HepG2 (cell line): Measurements from ENCODE around the gene NCOA5. TPM values are rescaled to one million over a fixed set of nuclear protein-coding genes. Genes with fewer than 3 reads are reported as not detected.

Source experiments
- CENPT ChIP-seq: sonication (generic); formaldehyde crosslinking; IDR thresholded peaks from 2 replicates; pipeline ENCODE4 v1.8.0; 2022; ENCODE audit warnings: low read depth, mild to moderate bottlenecking, moderate library complexity, missing genetic modification reagents
- DPF2 ChIP-seq: sonication (generic); formaldehyde crosslinking; IDR thresholded peaks from 2 replicates; pipeline ENCODE4 v1.4.0; 2020; ENCODE audit warnings: mild to moderate bottlenecking, low read depth, missing genetic modification reagents, borderline replicate concordance
- HNRNPLL ChIP-seq: fragments of 200-400 bp; formaldehyde crosslinking; IDR thresholded peaks from 2 replicates; pipeline ENCODE4 v1.6.1; 2017; ENCODE audit warnings: mild to moderate bottlenecking, low read depth, low read length; ENCODE audit not compliant: poor library complexity, severe bottlenecking
- KDM5A ChIP-seq: fragments of 200-600 bp; sonication (generic); IDR thresholded peaks from 2 replicates; pipeline ENCODE4 v1.7.0; 2018; ENCODE audit warnings: antibody characterized with exemption, mild to moderate bottlenecking, low read length, borderline replicate concordance
- MAFK ChIP-seq, 2 experiments: IDR thresholded peaks in 1 of 2; conservative IDR thresholded peaks in 1 of 2; 2 replicates each; pipeline ENCODE4 v1.6.1; 2011; ENCODE audit warnings: improper control_type of control experiment in 2 of 2, low read length in 2 of 2
- RNF2 ChIP-seq: fragments of 450-650 bp; conservative IDR thresholded peaks from 2 replicates; pipeline ENCODE4 v1.6.1; 2016; ENCODE audit warnings: low read depth
- SATB2 ChIP-seq: sonication (generic); formaldehyde crosslinking; IDR thresholded peaks from 2 replicates; pipeline ENCODE4 v1.5.0; 2020; ENCODE audit warnings: missing genetic modification reagents
- SOX13 ChIP-seq, 3 experiments: fragments of 450-650 bp in 1 of 3; sonication (generic) in 1 of 3; formaldehyde crosslinking in 1 of 3; IDR thresholded peaks in 2 of 3; conservative IDR thresholded peaks in 1 of 3; 2 replicates each; pipeline versions ENCODE4 v1.5.0 to v1.6.1; 2016 to 2020; ENCODE audit warnings: antibody characterized with exemption in 1 of 3, mild to moderate bottlenecking in 1 of 3, missing compliant biosample characterization in 1 of 3, missing genetic modification reagents in 1 of 3, moderate library complexity in 1 of 3
- SOX6 ChIP-seq, 2 experiments: fragments of 450-650 bp in 1 of 2; sonication (generic) in 1 of 2; formaldehyde crosslinking in 1 of 2; IDR thresholded peaks; 2 replicates each; pipeline versions ENCODE4 v1.4.0 to v1.6.1; 2017 to 2020; ENCODE audit warnings: antibody characterized with exemption in 1 of 2, mild to moderate bottlenecking in 1 of 2, missing genetic modification reagents in 1 of 2
- SP140L ChIP-seq: sonication (generic); formaldehyde crosslinking; IDR thresholded peaks from 2 replicates; pipeline ENCODE4 v1.4.0; 2020; ENCODE audit warnings: missing genetic modification reagents, borderline replicate concordance
- SRSF4 ChIP-seq: fragments of 200-400 bp; formaldehyde crosslinking; IDR thresholded peaks from one replicate; pipeline ENCODE4 v1.6.1; 2018; ENCODE audit warnings: mild to moderate bottlenecking, low read depth, low read length, moderate library complexity; ENCODE audit not compliant: poor library complexity, severe bottlenecking
- TARDBP ChIP-seq: sonication (generic); formaldehyde crosslinking; IDR thresholded peaks from 2 replicates; pipeline ENCODE4 v1.8.0; 2022; ENCODE audit warnings: mild to moderate bottlenecking, missing genetic modification reagents
- ZFP82 ChIP-seq: sonication (generic); formaldehyde crosslinking; IDR thresholded peaks from 2 replicates; pipeline ENCODE4 v1.5.1; 2020; ENCODE audit warnings: mild to moderate bottlenecking, missing genetic modification reagents, borderline replicate concordance
- ZNF207 ChIP-seq: fragments of 450-650 bp; IDR thresholded peaks from 2 replicates; pipeline ENCODE4 v1.6.1; 2016; ENCODE audit warnings: antibody characterized with exemption, borderline replicate concordance
- ZNF251 ChIP-seq: sonication (generic); formaldehyde crosslinking; IDR thresholded peaks from 2 replicates; pipeline ENCODE4 v1.9.0; 2021; ENCODE audit warnings: mild to moderate bottlenecking, missing genetic modification reagents
- ZNF335 ChIP-seq: sonication (generic); formaldehyde crosslinking; IDR thresholded peaks from 2 replicates; pipeline ENCODE4 v1.4.0; 2020; ENCODE audit warnings: missing genetic modification reagents
- ZNF564 ChIP-seq: sonication (generic); formaldehyde crosslinking; IDR thresholded peaks from 2 replicates; pipeline ENCODE4 v1.8.1; 2023; ENCODE audit warnings: mild to moderate bottlenecking, missing genetic modification reagents
- ZNF569 ChIP-seq: sonication (generic); formaldehyde crosslinking; IDR thresholded peaks from 2 replicates; pipeline ENCODE4 v1.5.0; 2020; ENCODE audit warnings: mild to moderate bottlenecking, missing genetic modification reagents, moderate library complexity, borderline replicate concordance
- ZNF644 ChIP-seq: IDR thresholded peaks from 2 replicates; pipeline ENCODE4 v1.6.1; 2016; ENCODE audit warnings: low read depth
- ZNF687 ChIP-seq: sonication (generic); formaldehyde crosslinking; IDR thresholded peaks from 2 replicates; pipeline ENCODE4 v1.5.1; 2020; ENCODE audit warnings: mild to moderate bottlenecking, missing genetic modification reagents, moderate library complexity
- polyA plus RNA-seq, 8 experiments: library from polyadenylated mRNA; depleted of rRNA in 3 of 8; stranded (reverse) in 7 of 8; unstranded in 1 of 8; fragments of >200 nt; fragmentation: Illumina TruSeq in 4 of 8; extraction: Trizol in 4 of 8; gene quantifications; 2 replicates each; pipeline versions ENCODE4 v1.2.1 to v1.2.3, GENCODE V29; 2011 to 2016; ENCODE audit warnings: low read depth in 4 of 8, missing spikeins in 1 of 8, mixed read lengths in 1 of 8; ENCODE audit not compliant: insufficient read depth in 1 of 8
- total RNA-seq, 5 experiments: library from RNA; depleted of rRNA; stranded (reverse); fragments of >200 nt; fragmentation: Illumina TruSeq; extraction: Trizol; gene quantifications; 2 replicates each; pipeline ENCODE4 v1.2.3, GENCODE V29; 2016; ENCODE audit warnings: low read depth in 1 of 5
- TF ChIP-seq, protein P1 (sequence below): sonication (generic); formaldehyde crosslinking; IDR thresholded peaks from 2 replicates; pipeline ENCODE4 v1.9.0; 2021; ENCODE audit warnings: missing genetic modification reagents, mild to moderate bottlenecking, borderline replicate concordance

Gene NCOA5
- total and polyA plus RNA-seq, 2 of the 13 experiments (the other 11 are each of a cell fraction or from before 2014, with no cell fraction given), result 16.5 to 28.4 TPM

GRCh38 chr20:46128310-46129151, 38.8 kb upstream of the NCOA5 start (continued):
- peak; percentile 14; the same call in 1 of the 2 replicates for TF ChIP-seq ZNF687 (CRISPR knock-in tag)
- TF ChIP-seq DPF2, result no peak
- TF ChIP-seq SATB2 (CRISPR knock-in tag), result no peak
- peak; percentile 69 for TF ChIP-seq CENPT
- TF ChIP-seq ZNF569 (CRISPR knock-in tag), result no peak
- no peak for TF ChIP-seq SRSF4
- TF ChIP-seq ZNF207, result no peak
- TF ChIP-seq TARDBP (CRISPR knock-in tag), result no peak
- TF ChIP-seq SP140L (CRISPR knock-in tag), result no peak
- TF ChIP-seq, protein P1, sequence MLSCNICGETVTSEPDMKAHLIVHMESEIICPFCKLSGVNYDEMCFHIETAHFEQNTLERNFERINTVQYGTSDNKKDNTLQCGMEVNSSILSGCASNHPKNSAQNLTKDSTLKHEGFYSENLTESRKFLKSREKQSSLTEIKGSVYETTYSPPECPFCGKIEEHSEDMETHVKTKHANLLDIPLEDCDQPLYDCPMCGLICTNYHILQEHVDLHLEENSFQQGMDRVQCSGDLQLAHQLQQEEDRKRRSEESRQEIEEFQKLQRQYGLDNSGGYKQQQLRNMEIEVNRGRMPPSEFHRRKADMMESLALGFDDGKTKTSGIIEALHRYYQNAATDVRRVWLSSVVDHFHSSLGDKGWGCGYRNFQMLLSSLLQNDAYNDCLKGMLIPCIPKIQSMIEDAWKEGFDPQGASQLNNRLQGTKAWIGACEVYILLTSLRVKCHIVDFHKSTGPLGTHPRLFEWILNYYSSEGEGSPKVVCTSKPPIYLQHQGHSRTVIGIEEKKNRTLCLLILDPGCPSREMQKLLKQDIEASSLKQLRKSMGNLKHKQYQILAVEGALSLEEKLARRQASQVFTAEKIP (CRISPR knock-in tag), result no peak
- TF ChIP-seq SOX13 (IDR thresholded peaks at IDR 0.05), result no peak
- no peak for TF ChIP-seq SOX13 (CRISPR knock-in tag; conservative IDR thresholded peaks at IDR 0.05 in 1 of 2, IDR thresholded peaks at IDR 0.05 in 1 of 2)
- TF ChIP-seq ZNF564 (CRISPR knock-in tag), result no peak
- no peak for TF ChIP-seq ZNF644 (CRISPR knock-in tag)
- TF ChIP-seq RNF2, result no peak
- TF ChIP-seq MAFK (conservative IDR thresholded peaks at IDR 0.05 in 1 of 2, IDR thresholded peaks at IDR 0.05 in 1 of 2; ENCODE audit: low read length in 2 of 2), result no peak
- no peak for TF ChIP-seq ZFP82
- peak; percentile 39 for TF ChIP-seq HNRNPLL
- TF ChIP-seq ZNF251 (CRISPR knock-in tag), result no peak
- no peak for TF ChIP-seq KDM5A
- TF ChIP-seq SOX6 (IDR thresholded peaks at IDR 0.05), result no peak
- TF ChIP-seq SOX6 (CRISPR knock-in tag; IDR thresholded peaks at IDR 0.05), result no peak
- no peak for TF ChIP-seq ZNF335 (CRISPR knock-in tag)
